ENCODE measurements around the gene SDCCAG8. TPM values are rescaled to one million over a fixed set of nuclear protein-coding genes. Genes with fewer than 3 reads are reported as not detected.
A peak's percentile ranks its signal among the peaks of the same experiment; 100 is the strongest.

Gene SDCCAG8
- total and polyA plus RNA-seq, 2 experiments from 2014 or later, result 28.0 to 66.7 TPM

GRCh38 chr1:243253211-243253925, 2.5 kb upstream of the SDCCAG8 start (continued):
- TF ChIP-seq CTCF (conservative IDR thresholded peaks at IDR 0.05; ENCODE audit: low read depth in 2 of 2) (no peak), POLR2AphosphoS5 (IDR thresholded peaks at IDR 0.05; ENCODE audit: low read depth) (no peak), CREB1 (CRISPR knock-in tag; IDR thresholded peaks at IDR 0.05; ENCODE audit: low read depth) (no peak), STAT1 (IDR thresholded peaks at IDR 0.05; ENCODE audit: unreplicated experiment) (no peak), NANOG (IDR thresholded peaks at IDR 0.05; ENCODE audit: borderline replicate concordance) (no peak)

- peak overlapping the region; percentile 51 for H3K4me3 ChIP-seq
- peaks cover 22% of the 10 kb centered on the region for H4K20me1 ChIP-seq (replicated peaks; ENCODE audit: insufficient read depth)
- H3K4me1 Mint-ChIP-seq, result peaks cover 35% of the 10 kb centered on the region
- peak overlapping the region; percentile 85 for H3K4me2 ChIP-seq
- H3K4me3 Mint-ChIP-seq, result peak overlapping the region; percentile 92
- ATAC-seq (no peak), DNase-seq (ENCODE audit: low spot score) (no peak)
- H3K27me3 Mint-ChIP-seq (ENCODE audit: insufficient read depth, low read depth, poor library complexity), result peaks cover 5% of the 10 kb centered on the region
- no peaks in the 10 kb centered on the region for H3K36me3 ChIP-seq (ENCODE audit: insufficient read depth)
- no peaks in the 10 kb centered on the region for H3K9me3 Mint-ChIP-seq
- TF ChIP-seq POLR2AphosphoS5 (IDR thresholded peaks at IDR 0.05; ENCODE audit: low read depth) (no peak), EZH2 (IDR thresholded peaks at IDR 0.05; ENCODE audit: low read depth, unreplicated experiment) (no peak), ZNF331 (CRISPR knock-in tag; IDR thresholded peaks at IDR 0.05; ENCODE audit: low read depth) (no peak), ZNF114 (CRISPR knock-in tag; IDR thresholded peaks at IDR 0.05) (no peak), NANOG (IDR thresholded peaks at IDR 0.05; ENCODE audit: borderline replicate concordance) (no peak), ETS1 (IDR thresholded peaks at IDR 0.05) (no peak)
- H2AFZ ChIP-seq, result no peak overlapping the region
- H3K27ac Mint-ChIP-seq, result peak overlapping the region; percentile 72
- H3K36me3 Mint-ChIP-seq (ENCODE audit: low read depth), result no peaks in the 10 kb centered on the region; the same call in 2 of the 3 replicates
- H3K9me2 ChIP-seq (ENCODE audit: insufficient read depth), result no peaks in the 10 kb centered on the region
- H3F3A ChIP-seq (replicated peaks; ENCODE audit: low read depth), result no peaks in the 10 kb centered on the region
- H3K4me1 ChIP-seq (ENCODE audit: insufficient read depth), result peaks cover 42% of the 10 kb centered on the region
- peak overlapping the region; percentile 85; the same call in 1 of the 2 replicates for H3K27ac ChIP-seq (ENCODE audit: low read depth)
- peaks cover 69% of the 10 kb centered on the region for H3K79me2 ChIP-seq (replicated peaks; ENCODE audit: insufficient read depth)
- no peaks in the 10 kb centered on the region for H3K27me3 ChIP-seq (ENCODE audit: insufficient read depth)
These were observed 2.0 kb upstream of the SDCCAG8 start for GRCh38 chr1:243253926-243254232.

- Histone ChIP-seq H3K4me3 (peak overlapping the region; percentile 51), H3K36me3 (ENCODE audit: insufficient read depth) (no peaks in the 10 kb centered on the region), H3K27me3 (ENCODE audit: insufficient read depth) (no peaks in the 10 kb centered on the region), H3K4me1 (ENCODE audit: insufficient read depth) (peaks cover 42% of the 10 kb centered on the region), H3F3A (replicated peaks; ENCODE audit: low read depth) (no peaks in the 10 kb centered on the region), H2AFZ (no peak overlapping the region), H3K4me2 (peak overlapping the region; percentile 85), H3K79me2 (replicated peaks; ENCODE audit: insufficient read depth) (peaks cover 64% of the 10 kb centered on the region), H3K9me2 (ENCODE audit: insufficient read depth) (no peaks in the 10 kb centered on the region), H4K20me1 (replicated peaks; ENCODE audit: insufficient read depth) (peaks cover 22% of the 10 kb centered on the region), H3K27ac (ENCODE audit: low read depth) (peak overlapping the region; percentile 85)
- Mint-ChIP-seq H3K9me3 (no peaks in the 10 kb centered on the region), H3K36me3 (ENCODE audit: low read depth) (no peaks in the 10 kb centered on the region; the same call in 2 of the 3 replicates), H3K4me3 (peak overlapping the region; percentile 92), H3K27me3 (ENCODE audit: insufficient read depth, low read depth, poor library complexity) (peaks cover 5% of the 10 kb centered on the region), H3K27ac (peak overlapping the region; percentile 97), H3K4me1 (peaks cover 35% of the 10 kb centered on the region)
- DNase-seq (ENCODE audit: low spot score) (peak; percentile 81), ATAC-seq (peak; percentile 14)
- TF ChIP-seq POLR2AphosphoS5 (IDR thresholded peaks at IDR 0.05; ENCODE audit: low read depth), result no peak
- TF ChIP-seq ZNF462 (CRISPR knock-in tag; IDR thresholded peaks at IDR 0.05), result no peak
These were observed 1.5 kb upstream of the SDCCAG8 start for GRCh38 chr1:243254233-243254926.

All from GM23338 (cell line).